GM20431 (cell line): Measurements from ENCODE around the gene TUBA4B.

Source experiments
- in situ Hi-C: fragments of 300-500 bp; cut with MseI, MboI; formaldehyde crosslinking; loops from one replicate; pipeline ENCODE4 v1.15.0; 2020; ENCODE audit warnings: low sequenced_read_pairs; ENCODE audit not compliant: unreplicated experiment

The TUBA4B gene

DNA sequence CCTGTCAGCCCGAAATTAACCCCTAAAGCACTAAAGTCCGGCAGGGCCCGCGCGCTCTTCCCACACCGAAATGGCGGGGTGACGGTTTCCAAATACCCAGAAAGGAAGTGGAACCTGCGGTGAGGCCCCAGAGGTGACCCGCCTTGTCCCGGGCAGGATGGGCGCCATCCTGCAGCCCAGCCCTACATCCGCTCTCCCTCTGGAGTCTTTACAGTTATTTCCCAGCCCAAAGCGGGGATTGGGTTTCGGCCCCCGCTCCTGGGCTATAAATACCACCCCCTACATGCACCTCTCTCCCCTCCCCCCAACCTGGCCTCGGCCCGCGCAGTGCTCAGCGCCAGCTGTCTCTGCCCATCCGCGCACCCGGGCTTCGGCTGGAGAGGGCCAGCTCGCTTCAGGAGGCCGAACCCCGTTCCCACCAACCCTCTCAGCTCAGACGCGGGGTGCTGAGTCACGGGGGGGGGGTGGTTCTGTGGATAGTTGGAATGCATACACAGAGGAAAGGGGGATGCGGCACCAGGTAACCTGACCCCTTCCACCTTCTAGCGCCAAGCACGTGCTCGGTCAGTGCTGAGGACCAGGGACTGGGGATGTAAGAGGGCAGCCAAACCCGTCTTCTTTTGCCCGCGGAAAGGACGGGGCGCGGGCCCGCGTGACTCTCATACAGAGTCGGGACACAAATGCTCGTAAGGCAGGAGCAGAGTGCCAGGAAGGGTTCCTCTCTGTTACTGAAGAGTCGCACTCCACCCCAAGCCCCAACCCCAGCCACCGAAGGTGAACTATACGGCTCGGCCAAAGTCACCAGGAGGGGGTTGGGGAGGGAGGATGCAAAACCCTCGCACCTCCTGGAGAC, at the start of gene TUBA4B:
Gene TUBA4B, plus strand, starts transcription at position 344 of the 853 bp plus-strand sequence. Its CDS starts 165 bp downstream, at position 509.
- in situ Hi-C loops = no loop called here

DNA sequence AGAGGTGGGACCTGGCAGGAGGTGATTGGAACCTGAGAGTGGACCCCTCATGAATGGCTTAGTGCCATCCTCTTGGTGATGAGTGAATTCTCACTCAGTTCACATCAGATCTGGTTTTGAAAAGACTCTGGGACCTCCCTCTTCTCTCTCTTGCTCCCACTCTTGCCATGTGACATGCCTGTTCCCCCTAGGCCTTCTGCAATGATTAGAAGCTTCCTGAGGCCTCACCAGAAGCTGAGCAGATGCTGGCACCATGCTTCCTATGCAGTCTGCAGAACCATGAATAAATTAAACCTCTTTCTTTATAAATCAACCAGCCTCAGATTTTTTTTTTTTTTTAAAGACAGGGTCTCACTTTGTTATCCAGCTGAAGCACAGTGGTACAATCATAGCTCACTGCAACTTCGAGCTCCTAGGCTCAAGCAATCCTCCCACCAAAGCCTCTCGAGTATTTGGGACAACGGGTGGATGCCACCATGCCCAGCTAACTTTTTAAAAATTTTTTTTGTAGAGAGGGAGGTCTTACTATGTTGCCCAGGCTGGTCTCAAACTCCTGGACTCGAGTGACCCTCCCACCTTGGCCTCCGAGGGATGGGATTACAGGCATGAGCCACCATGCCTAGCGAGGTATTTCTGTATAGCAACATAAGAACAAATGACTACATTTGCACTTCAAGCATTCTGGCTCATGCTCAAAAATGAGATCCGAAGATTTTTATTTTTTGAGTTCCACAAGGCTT, 48.4 kb upstream of the TUBA4B start:
- in situ Hi-C loops = no loop called here

DNA sequence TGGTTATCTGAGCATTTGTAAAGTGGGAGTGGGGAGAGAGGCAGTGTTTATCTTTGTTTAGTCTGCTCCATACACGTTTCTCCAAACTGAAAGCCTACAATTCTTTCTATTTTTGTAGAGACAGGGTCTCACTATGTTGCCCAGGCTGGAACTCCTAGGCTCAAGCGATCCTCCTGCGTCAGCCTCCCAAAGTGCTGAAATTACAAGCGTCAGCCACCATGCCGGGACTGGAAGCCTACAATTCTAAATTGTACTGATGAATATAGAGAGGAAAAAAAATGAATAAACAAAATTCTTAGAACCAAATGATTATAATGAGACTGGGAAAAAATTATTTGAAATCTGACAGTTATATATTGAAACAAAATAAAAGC, 47.9 kb upstream of the TUBA4B start:
- in situ Hi-C loops = no loop called here

DNA sequence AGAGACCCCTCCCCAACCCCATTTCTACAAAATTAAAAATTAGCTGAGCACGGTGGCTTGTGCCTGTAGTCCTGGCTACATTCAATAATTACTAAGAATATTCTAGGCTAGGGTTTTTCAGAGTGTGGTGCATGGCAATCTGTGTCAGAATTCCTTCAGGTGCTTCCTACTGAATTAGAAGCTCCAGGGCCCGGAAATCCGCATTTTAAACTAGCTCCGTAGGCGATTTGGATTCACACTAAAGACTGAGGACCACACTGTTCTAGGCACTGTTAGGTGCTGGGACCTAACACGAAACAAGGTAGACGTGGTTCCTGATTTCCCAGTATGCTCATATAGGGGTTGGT, 47.1 kb upstream of the TUBA4B start:
- in situ Hi-C loops = no loop called here

DNA sequence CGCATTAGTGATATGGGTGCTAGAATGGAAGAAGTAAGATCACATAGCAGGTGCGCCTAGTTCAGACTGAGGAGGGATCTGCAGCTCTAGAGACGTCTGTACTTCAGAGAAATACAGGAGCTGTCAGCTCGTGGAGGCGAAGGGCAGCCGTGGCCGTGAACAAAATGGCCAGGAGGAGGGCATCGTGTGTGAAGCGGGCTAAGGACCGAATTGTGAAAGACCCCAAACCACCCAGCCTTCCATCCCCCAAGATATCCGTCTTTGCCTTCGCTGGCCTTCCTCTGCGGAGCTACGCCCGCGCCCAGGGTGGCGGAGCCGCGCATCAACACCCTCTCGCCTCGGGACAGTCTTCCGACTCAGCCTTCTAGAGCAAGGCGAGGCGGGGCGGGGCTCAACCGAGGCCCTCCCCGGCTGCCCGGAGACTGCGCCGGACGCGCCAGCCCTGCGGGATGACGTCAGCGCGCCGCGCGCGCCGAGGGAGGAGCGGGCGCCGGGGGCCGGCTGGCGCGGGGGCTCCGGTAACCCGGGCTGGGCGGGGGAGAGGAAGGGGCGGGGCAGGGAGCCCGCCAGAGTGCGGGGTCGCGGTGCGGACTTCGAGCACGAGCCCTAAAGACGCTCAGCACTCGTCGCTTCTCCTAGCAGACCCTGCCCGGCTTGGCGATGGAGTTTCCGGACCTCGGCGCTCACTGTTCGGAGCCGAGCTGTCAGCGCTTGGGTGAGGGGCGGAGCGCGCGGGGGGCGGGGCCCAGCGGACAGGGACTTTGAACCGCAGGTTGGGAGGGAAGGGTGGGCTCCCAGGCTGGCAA, 46.5 kb upstream of the TUBA4B start, which contains the start of gene ZFAND2B:
Gene ZFAND2B, plus strand, starts transcription at position 455 of the 806 bp plus-strand sequence. Its CDS starts 206 bp downstream, at position 661.
- in situ Hi-C loops = no loop called here

DNA sequence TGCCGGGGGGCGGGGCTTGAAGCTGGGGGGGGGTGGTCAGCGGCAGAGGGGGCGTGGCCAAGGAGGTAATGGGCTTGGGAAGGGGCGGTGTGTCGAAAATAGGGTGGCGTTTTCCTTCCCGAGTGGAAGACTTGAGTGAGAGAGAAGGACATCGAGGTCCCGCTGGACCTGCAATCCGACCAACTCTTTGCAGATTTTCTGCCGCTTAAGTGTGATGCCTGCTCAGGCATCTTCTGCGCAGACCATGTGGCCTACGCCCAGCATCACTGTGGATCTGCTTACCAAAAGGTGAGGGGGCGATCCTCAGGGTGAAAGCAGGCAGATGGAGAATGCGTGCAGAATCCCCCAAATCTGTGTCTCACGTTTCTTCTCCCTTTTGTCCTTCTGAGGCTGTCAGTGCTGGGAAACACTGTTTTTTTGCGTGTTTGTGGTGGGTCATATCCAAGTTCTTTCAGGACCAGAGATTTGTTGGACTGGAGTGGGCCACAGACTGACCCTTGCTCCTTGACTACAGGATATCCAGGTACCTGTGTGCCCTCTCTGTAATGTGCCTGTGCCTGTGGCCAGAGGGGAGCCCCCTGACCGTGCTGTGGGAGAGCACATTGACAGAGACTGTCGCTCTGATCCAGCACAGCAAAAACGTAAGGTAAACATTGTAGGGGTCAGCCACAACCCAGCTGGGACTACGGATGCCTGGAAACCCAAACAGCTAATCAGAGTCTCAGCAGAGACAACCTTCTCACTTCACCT, 45.7 kb upstream of the TUBA4B start:
- in situ Hi-C loops = no loop called here

DNA sequence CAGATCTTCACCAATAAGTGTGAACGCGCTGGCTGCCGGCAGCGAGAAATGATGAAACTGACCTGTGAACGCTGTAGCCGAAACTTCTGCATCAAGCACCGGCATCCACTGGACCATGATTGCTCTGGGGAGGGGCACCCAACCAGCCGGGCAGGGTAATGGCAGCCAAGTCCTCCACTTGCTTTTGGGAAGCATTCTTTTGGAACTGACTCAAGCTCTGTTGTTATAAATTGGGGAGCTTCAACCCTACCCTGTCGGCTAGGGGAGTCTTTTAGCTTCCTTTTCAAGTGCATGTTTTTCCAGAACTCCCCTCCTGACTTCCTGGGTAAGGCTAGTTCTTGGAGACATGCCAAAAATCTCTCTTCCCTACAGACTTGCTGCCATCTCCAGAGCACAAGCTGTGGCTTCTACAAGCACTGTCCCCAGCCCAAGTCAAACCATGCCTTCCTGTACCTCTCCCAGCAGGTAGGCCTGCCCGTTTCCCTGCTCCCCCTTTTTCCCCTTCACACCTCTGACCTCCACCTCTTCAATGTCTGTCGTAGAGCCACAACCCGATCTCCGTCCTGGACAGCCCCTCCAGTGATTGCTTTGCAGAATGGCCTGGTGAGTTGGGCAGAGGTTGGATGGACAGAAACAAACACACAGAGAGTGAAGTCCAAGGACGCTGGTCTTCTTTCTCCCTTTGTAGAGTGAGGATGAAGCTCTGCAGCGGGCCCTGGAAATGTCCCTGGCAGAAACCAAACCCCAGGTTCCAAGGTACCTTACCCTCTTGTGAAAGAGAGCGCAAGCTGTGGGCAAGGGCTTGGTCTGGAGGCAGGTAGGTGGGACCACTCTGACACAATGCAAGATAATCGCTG, 44.9 kb upstream of the TUBA4B start:
- in situ Hi-C loops = no loop called here

DNA sequence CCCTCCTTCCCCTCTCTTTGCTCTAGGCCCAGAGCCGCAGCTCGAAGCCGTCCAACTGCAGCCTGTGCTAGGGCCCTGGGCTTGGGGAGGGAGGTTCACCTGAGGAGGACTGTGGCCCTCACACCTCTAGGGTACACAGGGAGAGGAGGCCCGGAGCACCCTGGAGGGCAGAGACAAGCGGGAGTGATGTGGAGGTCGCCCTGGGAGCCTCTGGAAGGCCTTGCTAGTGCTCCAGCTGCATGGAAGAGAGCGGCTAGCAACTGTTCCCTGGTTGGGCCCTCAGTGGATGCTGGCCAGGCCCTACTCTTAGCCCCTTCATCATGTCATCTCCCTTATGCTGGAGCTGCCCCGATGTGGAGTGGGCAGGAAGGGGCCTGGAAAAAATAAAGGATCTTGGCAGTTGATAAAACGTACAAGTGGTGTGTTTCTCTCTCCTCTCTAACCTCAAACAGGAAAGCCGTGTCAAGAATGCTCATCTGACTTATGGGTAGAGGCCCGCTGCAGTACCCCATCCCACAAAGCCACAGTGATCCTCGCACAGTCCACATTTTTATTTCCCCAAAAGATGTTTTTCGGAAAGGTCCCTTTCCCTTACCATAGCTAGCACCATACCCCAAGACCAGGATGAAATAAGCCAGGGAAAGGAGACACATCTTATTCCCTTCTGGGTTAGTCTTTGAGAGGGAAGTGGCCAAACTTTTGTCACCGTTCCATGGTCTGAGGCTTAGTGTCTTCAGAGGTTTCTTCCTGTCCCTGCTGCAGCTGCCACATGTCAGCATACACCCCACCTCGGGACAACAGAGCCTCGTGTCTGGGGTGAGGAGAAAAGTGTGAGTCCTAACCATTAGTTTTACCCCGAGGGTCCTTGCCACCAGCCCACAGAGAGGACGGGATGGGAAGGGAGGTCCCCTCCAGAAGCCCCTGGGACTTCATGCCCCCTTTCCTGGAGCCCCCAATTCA, 43.5 kb upstream of the TUBA4B start:
- in situ Hi-C loops = no loop called here

DNA sequence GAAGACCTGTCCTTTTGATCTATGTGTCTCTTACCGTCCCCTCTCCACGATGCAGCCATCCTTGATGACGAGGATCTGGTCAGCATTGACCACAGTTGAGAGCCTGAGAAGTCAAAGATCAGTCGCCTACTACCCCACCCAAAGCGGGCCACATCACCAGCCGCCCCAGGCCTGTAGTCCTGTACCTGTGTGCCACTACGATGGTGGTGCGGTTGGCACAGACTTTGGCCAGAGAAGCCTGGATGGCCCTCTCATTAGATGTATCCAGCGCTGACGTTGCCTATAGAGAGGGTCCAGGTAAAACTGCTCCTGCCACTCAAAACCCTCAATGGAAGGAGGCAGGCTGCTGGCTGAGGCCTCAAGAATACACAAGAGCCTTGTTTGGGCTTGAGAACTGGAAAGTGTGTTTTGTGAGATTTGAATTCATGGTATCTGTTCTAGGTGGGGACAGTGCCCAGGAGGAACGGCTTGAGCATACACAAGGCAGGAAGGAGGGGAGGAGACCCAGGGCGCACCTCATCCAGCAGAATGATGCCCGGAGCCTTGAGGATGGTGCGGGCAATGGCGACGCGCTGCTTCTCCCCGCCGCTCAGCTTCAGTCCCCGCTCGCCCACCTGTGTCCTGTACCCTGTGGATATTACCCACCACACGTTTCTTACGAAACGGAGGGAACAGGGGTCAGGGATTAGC, 42.7 kb upstream of the TUBA4B start:
- in situ Hi-C loops = no loop called here

DNA sequence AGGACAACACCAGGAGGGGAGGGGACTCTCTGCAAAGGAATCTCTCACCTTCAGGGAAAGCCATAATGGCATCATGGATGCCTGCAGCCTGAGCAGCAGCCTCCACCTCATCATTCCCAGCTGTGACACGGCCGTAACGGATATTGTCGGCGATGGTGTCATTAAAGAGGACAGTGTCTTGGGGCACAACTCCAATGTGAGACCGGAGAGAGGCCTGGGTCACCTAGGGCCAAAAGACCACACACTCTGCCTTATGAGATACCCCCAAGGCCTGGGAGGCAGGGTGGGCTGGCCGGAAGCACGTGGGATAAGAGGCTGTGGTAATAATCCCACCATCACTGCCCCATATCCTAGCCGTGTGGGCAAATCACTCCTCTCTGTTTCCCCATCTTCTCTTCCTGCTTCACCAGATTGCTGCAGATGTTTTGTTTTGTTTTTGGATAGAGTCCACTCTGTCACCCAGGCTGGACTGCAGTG, 42.1 kb upstream of the TUBA4B start:
- in situ Hi-C loops = no loop called here

DNA sequence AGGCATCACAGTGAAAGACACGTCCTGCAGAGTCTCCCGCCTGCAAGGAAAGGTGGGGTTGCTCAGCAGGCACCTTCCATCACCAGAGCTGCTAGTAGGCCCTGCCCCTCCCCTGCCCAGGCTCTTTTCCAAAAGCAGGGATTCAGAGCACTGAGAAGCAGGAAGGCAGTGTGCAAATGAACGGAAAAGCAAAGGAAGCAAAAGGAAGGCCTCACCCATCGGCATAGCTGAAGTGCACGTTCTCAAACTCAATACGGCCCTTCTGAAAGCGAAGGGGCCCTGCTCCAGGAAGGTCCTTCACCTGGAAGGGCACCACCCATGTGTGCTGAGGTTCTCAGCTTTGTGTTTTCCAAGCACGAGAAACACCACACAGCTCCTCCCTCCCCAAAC, 40.0 kb upstream of the TUBA4B start:
- in situ Hi-C loops = no loop called here

DNA sequence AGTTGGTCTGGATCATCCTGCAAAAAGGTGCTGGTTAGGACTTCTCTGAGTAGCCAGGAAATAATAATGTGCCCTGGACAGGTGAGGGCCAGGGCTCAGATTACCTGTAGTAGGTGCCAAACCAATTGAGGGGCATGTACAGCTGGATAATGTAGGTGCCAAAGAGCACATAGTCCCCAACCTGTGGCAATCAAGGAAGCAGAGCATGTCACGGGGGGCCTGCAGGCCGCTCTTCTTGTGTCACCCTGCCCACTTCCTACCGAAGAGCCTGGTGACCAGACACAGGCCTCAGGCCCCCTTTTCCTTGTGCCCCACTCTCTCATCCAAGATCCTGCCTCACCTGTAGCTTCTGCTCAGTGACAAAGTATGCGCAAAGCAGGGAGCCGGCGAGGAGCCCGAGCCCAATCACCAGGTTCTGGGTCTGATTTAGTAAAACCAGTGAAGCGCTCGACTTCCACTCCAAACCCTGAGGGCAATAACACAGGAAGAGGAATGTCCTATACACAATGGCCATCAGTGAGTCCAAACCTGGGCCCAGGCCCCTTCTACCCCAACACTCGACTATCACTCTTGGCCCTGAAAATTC, 39.5 kb upstream of the TUBA4B start:
- in situ Hi-C loops = no loop called here

DNA sequence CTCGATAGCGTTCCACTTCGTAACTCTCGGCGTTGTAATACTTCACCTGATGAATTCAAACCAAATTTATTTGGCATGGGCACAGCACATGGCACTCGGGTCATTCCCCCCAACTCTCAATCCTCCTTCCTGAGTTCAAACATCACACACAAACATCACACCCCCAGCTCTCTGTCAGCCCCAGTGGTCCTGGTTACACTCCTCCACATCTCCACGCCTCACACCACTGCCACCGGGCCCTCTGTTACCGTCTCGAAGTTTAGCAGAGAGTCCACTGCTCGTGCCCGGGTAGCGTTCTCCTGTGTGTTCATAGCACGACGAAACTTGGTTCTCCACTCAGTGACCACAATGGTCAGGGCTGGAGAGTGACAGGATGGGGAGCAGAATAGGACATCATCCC, 38.9 kb upstream of the TUBA4B start:
- in situ Hi-C loops = no loop called here

DNA sequence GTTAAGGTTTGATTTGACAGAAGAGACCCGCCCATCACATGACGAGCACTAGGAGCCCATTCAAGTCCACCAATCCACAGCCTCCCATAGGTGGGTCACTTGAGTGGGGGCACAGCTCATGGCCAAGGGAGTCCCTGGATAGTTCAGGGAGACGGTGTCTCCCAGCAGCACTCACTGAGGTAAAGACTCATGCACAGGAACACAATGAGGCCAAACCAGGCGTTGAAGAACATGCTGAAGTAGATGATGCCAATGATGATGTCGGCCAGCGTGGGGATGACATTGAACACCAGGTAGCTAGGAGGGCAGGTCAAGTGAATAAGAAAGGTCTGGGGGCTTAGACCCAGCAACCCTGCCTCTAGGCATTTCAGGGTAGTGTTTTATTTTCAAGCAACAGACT, 38.3 kb upstream of the TUBA4B start:
- in situ Hi-C loops = no loop called here

DNA sequence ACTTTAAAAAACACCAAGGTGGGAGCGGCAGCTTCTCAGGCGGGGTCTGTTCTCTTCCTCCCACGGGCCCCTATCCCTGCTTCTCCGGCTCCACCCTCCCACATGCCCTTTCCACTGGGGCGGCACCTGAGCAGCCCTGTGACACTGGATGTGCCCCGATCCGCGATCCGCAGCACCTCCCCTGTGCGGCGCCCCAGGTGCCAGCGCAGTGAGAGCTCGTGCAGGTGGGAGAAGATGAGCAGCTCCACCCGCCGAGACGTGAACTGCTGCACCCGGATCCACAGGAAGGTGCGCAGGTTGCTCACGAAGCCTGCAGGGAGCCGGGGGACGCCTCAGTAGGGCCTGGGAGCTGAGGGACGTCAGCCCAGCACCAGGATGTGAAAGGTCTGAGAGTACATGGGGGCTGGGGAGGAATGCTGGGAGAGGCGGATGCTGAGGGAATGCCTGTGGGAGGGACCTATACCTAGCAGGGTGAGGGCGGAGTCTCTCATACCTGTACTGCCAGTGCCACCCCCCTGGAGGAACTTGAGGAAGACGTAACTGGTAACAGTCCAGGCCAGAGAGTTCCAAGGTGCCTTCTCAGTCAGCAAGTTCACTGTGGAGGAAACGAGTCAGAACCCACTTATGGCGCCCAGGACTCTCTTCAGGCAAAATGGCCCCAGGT, 37.0 kb upstream of the TUBA4B start:
- in situ Hi-C loops = no loop called here

DNA sequence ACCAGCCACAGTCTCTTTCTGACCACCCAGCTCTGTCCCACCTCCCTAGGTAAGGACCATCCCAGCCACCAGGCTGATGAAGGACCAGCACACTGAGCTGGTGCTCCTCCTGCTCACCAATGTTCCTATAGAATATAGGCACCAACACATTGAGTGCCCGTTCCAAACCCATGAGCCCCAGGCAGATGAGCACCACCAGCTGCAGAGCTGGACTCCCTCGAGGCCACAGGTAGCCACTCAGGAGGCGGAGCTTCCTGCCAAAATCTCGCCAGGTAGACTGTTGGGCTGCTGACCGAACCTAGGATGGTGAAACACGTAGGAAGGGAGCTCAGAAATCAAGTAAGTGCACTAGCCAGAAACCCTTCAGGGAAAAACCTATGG, 36.5 kb upstream of the TUBA4B start:
- in situ Hi-C loops = no loop called here
